ENCODE measurements around the gene L3MBTL4.
"Not testable (repeated sequence)": the region's sequence is repeated elsewhere in the genome, so short reads cannot be mapped to it uniquely, and the experiment has no call there.

Gene L3MBTL4

DNA sequence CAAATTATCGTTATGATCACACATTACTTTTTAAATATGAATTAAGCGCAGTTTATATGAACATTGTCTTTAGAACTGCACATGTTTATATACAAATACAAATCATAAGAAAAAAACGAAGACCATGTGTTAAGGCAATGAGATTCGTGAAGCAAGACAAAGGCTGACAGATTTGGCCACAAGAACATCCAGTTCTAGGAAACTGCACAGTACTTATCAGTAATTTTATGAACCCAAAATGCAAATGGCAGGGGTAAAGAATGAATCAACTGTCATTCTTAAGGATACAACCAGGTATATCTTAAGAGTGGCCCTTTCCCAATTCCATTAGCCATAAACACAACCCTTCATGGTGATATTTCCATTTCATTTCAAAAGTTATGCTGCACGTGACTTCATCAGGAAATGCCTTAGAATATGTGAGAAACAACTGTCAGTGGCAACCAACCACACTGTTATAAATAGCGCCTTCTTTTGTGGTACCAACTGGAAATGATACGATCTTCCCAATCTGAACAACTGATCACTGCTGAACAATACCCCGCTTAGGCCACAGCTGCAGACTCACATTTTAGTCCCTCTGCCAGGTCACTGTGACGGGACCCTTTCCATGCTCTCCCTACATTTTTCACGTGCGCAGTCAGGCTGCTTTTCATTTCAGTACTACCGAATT, 144.9 kb downstream of the L3MBTL4 start:
- no peaks in the 10 kb centered on the region for H3K9me3 ChIP-seq
- no peak overlapping the region for H3K4me3 ChIP-seq (ENCODE audit: low read depth, low read length)
- no peaks in the 10 kb centered on the region for H3K4me1 ChIP-seq
- DNase-seq: no peak
- H3K36me3 ChIP-seq: no peaks in the 10 kb centered on the region
- H3K27me3 ChIP-seq: no peaks in the 10 kb centered on the region
- TF ChIP-seq, protein P1, sequence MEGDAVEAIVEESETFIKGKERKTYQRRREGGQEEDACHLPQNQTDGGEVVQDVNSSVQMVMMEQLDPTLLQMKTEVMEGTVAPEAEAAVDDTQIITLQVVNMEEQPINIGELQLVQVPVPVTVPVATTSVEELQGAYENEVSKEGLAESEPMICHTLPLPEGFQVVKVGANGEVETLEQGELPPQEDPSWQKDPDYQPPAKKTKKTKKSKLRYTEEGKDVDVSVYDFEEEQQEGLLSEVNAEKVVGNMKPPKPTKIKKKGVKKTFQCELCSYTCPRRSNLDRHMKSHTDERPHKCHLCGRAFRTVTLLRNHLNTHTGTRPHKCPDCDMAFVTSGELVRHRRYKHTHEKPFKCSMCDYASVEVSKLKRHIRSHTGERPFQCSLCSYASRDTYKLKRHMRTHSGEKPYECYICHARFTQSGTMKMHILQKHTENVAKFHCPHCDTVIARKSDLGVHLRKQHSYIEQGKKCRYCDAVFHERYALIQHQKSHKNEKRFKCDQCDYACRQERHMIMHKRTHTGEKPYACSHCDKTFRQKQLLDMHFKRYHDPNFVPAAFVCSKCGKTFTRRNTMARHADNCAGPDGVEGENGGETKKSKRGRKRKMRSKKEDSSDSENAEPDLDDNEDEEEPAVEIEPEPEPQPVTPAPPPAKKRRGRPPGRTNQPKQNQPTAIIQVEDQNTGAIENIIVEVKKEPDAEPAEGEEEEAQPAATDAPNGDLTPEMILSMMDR (IDR thresholded peaks at IDR 0.05; ENCODE audit: low read depth, low read length): no peak

- no peaks in the 10 kb centered on the region for H3K9me3 ChIP-seq
- DNase-seq: no peak
- H3K27me3 ChIP-seq: no peaks in the 10 kb centered on the region
- H3K4me1 ChIP-seq: no peaks in the 10 kb centered on the region
- no peak overlapping the region for H3K4me3 ChIP-seq (ENCODE audit: low read depth, low read length)
- H3K36me3 ChIP-seq: no peaks in the 10 kb centered on the region
- TF ChIP-seq, protein P1 (IDR thresholded peaks at IDR 0.05; ENCODE audit: low read depth, low read length): no peak
These were observed 148.5 kb downstream of the L3MBTL4 start for GRCh38 chr18:6266212-6266611.

DNA sequence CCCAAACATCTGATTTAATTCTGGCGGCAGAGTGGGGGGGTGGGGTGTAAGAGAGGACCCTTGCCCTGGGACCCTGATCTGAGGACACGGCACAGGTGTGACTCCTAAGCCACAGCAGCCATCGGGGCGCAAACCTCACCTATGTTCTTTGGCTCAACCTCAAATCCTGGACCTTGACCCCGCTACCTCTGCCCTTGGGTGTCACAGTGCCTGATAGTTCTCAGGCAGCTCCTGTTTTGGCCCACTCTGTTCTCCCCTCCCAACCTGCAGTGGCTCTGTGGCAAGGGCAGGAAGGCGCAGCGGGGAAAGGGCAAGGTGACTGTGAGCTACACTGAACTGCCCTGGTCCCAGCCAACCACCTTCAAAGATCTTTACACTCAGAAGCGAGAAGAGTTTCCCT, 152.8 kb downstream of the L3MBTL4 start:
- Histone ChIP-seq H3K27me3 (no peaks in the 10 kb centered on the region), H3K36me3 (no peaks in the 10 kb centered on the region), H3K9me3 (no peaks in the 10 kb centered on the region), H3K4me3 (ENCODE audit: low read depth, low read length) (no peak overlapping the region), H3K4me1 (no peaks in the 10 kb centered on the region)
- no peak for DNase-seq
- TF ChIP-seq, protein P1 (IDR thresholded peaks at IDR 0.05; ENCODE audit: low read depth, low read length): no peak

DNA sequence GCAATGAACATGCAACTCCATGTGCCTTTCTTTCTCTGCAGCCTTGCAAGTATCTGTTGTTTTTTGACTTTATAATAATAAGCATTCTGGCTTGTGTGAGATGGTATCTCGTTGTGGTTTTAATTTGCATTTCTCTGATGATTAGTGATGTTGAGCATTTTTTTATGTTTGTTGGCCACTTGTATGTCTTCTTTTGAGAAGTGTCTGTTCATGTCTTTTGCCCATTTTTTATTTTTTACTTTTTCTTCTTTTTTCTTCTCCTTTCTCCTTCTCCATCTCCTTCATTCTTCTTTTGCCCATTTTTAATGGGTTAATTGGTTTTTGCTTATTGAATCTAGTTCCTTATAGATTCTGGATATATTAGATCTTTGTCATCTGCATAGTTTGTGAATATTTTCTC, 155.4 kb downstream of the L3MBTL4 start:
- not testable (repeated sequence) for H3K4me3 ChIP-seq (ENCODE audit: low read depth, low read length); H3K27me3 ChIP-seq; DNase-seq; H3K36me3 ChIP-seq; H3K9me3 ChIP-seq; H3K4me1 ChIP-seq

- no peak for DNase-seq
- Histone ChIP-seq H3K4me3 (ENCODE audit: low read depth, low read length) (no peak overlapping the region), H3K9me3 (no peaks in the 10 kb centered on the region), H3K27me3 (no peaks in the 10 kb centered on the region), H3K36me3 (no peaks in the 10 kb centered on the region), H3K4me1 (no peaks in the 10 kb centered on the region)
- TF ChIP-seq, protein P1 (IDR thresholded peaks at IDR 0.05; ENCODE audit: low read depth, low read length): no peak
These were observed 156.8 kb downstream of the L3MBTL4 start for GRCh38 chr18:6257950-6258349.

- Histone ChIP-seq H3K27me3 (no peaks in the 10 kb centered on the region), H3K4me1 (no peaks in the 10 kb centered on the region), H3K4me3 (ENCODE audit: low read depth, low read length) (no peak overlapping the region), H3K36me3 (no peaks in the 10 kb centered on the region), H3K9me3 (no peaks in the 10 kb centered on the region)
- DNase-seq: no peak
- TF ChIP-seq, protein P1 (IDR thresholded peaks at IDR 0.05; ENCODE audit: low read depth, low read length): no peak
These were observed 158.2 kb downstream of the L3MBTL4 start for GRCh38 chr18:6256521-6256920.
